PC-3 (cell line): ENCODE measurements around the gene ZSCAN25.

Source experiments
- CTCF ChIP-seq: fragments of 300-600 bp; sonication (generic); conservative IDR thresholded peaks from 2 replicates; pipeline ENCODE4 v1.5.1; 2017; ENCODE audit warnings: antibody characterized with exemption, low read depth, mild to moderate bottlenecking, low read length
- EZH2 ChIP-seq: fragments of 300-600 bp; sonication (generic); IDR thresholded peaks from one replicate; pipeline ENCODE4 v1.6.1; 2017; ENCODE audit warnings: antibody characterized with exemption, mild to moderate bottlenecking, low read length; ENCODE audit not compliant: unreplicated experiment

DNA sequence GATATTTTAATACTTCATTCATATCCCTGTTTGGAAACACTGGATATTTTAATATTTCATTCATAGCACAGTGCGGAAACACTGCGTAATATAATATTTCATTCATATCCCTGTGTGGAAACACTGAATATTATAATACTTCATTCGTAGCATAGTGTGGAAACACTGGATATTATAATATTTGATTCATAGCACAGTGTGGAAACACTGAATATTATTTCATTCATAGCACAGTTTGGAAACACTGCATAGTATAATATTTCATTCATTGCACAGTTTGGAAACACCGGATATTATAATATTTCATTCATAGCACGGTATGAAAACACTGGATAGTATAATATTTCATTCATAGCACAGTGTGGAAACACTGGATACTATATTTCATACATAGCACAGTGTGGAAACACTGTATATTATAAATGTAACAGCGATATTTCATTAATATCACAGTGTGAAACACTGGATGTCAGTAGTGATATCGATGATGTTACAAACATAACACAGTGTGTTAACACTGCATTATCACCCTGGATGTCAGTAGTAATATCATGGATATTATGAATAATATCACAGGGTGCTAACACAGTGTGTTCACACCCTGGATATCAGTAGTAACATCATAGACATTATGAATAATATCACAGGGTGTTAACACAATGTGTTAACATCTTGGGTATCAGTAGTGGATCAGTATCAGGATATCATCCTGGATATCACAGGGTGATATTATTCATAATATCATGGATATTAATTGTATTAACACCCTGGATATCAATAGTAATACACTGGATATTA is 21.6 kb upstream of the ZSCAN25 start:
- TF ChIP-seq CTCF (no peak), EZH2 (no peak)
